Spinal cord (tissue), 10 donors: ENCODE measurements around the gene RSPO4. TPM values are rescaled to one million over a fixed set of nuclear protein-coding genes. Genes with fewer than 3 reads are reported as not detected.

Experiments used
- DNase-seq, 6 donors: peaks; one replicate each; pipeline versions ENCODE4 v3.0.0 to v3.0.0-alpha.2; 2013 to 2015; ENCODE audit warnings: low spot score in 6 of 6, low read depth in 4 of 6
- H3K27ac ChIP-seq: one replicate; pipeline ENCODE4 v1.5.1; 2013; ENCODE audit warnings: low read depth, low read length, control low read depth
- H3K27me3 ChIP-seq: one replicate; pipeline ENCODE4 v1.6.1; 2013; ENCODE audit warnings: low read length; ENCODE audit not compliant: control insufficient read depth, insufficient read depth
- H3K36me3 ChIP-seq: one replicate; pipeline ENCODE4 v1.6.1; 2013; ENCODE audit warnings: low read length; ENCODE audit not compliant: control insufficient read depth, insufficient read depth
- H3K4me1 ChIP-seq: one replicate; pipeline ENCODE4 v1.6.1; 2013; ENCODE audit warnings: low read length; ENCODE audit not compliant: control insufficient read depth, insufficient read depth
- H3K4me3 ChIP-seq: one replicate; pipeline ENCODE4 v1.5.1; 2013; ENCODE audit warnings: low read depth, low read length, control low read depth
- H3K9me3 ChIP-seq: one replicate; pipeline ENCODE4 v1.6.1; 2013; ENCODE audit warnings: low read length; ENCODE audit not compliant: control insufficient read depth, insufficient read depth
- WGBS: methylation state at CpG from one replicate; pipeline ENCODE4 v1.1.5; 2013; ENCODE audit warnings: missing lambda C conversion rate; ENCODE audit not compliant: insufficient coverage; 5-methylcytosine and 5-hydroxymethylcytosine counted together
- polyA plus RNA-seq, 2 donors: library from polyadenylated mRNA; unstranded; fragments of 120-200 nt; gene quantifications; one replicate each; pipeline ENCODE4 v1.2.1, GENCODE V29; 2013; ENCODE audit not compliant: insufficient read length in 2 of 2
- total RNA-seq, 2 donors: library from RNA; depleted of rRNA in 1 of 2; stranded (reverse); fragments of 120-200 nt in 1 of 2; fragments of >200 nt in 1 of 2; gene quantifications; one replicate each; pipeline versions ENCODE4 v1.2.3 to v1.2.4, GENCODE V29; 2013 to 2014
- donor health status: healthy.

The RSPO4 gene
- total and polyA plus RNA-seq, 4 donors: 0.39 to 7.8 (median 4.2) TPM

GRCh38 chr20:976033-976432, 26.1 kb downstream of the RSPO4 start:
- no peak for DNase-seq
- WGBS: 100% methylated on average over 1 of the region's 2 CpGs
- H3K27ac ChIP-seq: no peak overlapping the region
- no peaks in the 10 kb centered on the region for H3K36me3 ChIP-seq
- H3K4me1 ChIP-seq: no peaks in the 10 kb centered on the region
- H3K27me3 ChIP-seq: no peaks in the 10 kb centered on the region
- H3K4me3 ChIP-seq: no peak overlapping the region
- H3K9me3 ChIP-seq: no peaks in the 10 kb centered on the region

DNA sequence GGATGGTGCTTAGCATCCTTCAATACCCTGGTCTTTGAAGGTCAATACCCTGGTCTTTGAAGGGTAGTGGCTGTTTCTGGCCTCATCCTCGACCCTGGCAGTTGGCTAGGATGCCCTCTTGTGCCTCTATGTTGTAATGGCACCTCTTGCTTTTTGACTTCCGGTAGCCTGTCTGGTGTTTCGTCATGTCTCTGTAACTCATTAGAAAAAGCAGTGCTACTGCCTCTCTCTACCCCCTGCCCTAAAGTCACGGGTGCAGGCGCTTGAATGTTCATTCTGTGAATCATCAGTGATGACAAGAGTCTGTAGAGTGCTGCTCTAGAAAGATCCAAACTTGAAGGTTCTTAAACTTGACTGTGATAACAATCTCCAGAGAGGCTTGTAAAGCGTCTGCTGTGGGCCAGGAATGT, 28.3 kb downstream of the RSPO4 start:
- Histone ChIP-seq H3K27ac (no peak overlapping the region), H3K9me3 (no peaks in the 10 kb centered on the region), H3K4me3 (no peak overlapping the region), H3K27me3 (no peaks in the 10 kb centered on the region), H3K4me1 (no peaks in the 10 kb centered on the region), H3K36me3 (no peaks in the 10 kb centered on the region)
- peak in 1 of 6 donors; percentile 12 for DNase-seq
- WGBS: 33% methylated on average over 1 of the region's 6 CpGs

GRCh38 chr20:972256-972655, 29.9 kb downstream of the RSPO4 start:
- Histone ChIP-seq H3K9me3 (no peaks in the 10 kb centered on the region), H3K4me1 (no peaks in the 10 kb centered on the region), H3K36me3 (no peaks in the 10 kb centered on the region), H3K27ac (no peak overlapping the region), H3K27me3 (no peaks in the 10 kb centered on the region), H3K4me3 (no peak overlapping the region)
- WGBS: 95% methylated on average over 9 of the region's 9 CpGs
- peak in 1 of 6 donors; percentile 10 for DNase-seq

- H3K27ac ChIP-seq: no peak overlapping the region
- no peaks in the 10 kb centered on the region for H3K36me3 ChIP-seq
- no CpG with 5 or more reads among the region's 2 CpGs for WGBS
- no peak for DNase-seq
- no peaks in the 10 kb centered on the region for H3K4me1 ChIP-seq
- H3K4me3 ChIP-seq: no peak overlapping the region
- no peaks in the 10 kb centered on the region for H3K9me3 ChIP-seq
- no peaks in the 10 kb centered on the region for H3K27me3 ChIP-seq
Measured at GRCh38 chr20:971346-971745, 30.8 kb downstream of the RSPO4 start.

- DNase-seq: no peak
Measured at GRCh38 chr20:969868-970267, 32.2 kb downstream of the RSPO4 start.

DNA sequence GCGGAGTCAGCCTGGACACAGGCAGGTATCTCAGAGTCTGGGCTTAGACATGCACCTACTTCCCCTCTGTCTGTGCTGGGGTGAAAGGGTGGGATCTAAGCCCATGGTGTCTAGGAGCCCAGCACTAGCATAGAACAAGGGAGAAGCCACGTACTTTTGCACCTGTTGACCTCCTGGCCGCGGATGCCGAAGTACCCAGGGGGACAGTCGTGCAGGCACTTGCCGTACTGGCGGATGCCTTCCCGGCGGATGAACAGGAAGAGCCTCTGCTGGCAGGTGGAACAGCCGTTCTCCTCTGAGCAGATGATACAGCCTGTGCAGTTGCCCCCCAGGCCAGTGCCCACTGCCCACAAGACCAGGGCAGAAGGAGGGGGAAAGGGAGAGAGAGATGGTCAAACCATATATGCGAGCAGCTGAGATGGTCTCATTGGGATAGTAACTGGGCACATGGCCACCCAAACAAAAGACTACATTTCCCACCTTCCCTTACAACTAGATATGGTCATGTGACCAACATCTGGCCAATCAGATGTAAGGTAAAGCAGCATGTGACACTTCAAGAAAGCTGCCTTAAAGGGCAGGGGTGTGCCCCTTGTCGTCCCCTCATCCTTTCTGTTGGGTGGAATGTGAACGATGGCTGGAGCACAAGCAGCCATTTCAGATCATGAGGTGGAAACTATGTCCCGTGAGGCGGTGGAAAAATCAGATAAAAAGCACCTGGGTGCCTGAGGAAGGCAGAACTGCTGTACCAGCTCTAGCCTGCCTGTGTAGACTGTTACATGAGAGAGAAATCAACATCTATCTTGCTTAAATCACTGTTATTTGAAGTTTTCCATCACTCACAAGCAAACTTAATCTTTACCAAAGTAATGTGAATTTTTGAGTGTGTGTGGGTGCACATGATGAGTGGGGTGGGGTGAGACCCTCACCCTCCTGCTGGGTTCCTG, 34.0 kb downstream of the RSPO4 start:
- Histone ChIP-seq H3K4me3 (no peak overlapping the region), H3K4me1 (no peaks in the 10 kb centered on the region), H3K27me3 (no peaks in the 10 kb centered on the region), H3K36me3 (peaks cover 3% of the 10 kb centered on the region), H3K9me3 (no peaks in the 10 kb centered on the region), H3K27ac (no peak overlapping the region)
- 92% methylated on average over 13 of the region's 16 CpGs for WGBS
- DNase-seq: peak in 2 of 6 donors; percentile 8 to 44

More at GRCh38 chr20:969868-970267, 32.2 kb downstream of the RSPO4 start:
- Histone ChIP-seq H3K27ac (no peak overlapping the region), H3K4me3 (no peak overlapping the region), H3K9me3 (no peaks in the 10 kb centered on the region), H3K27me3 (no peaks in the 10 kb centered on the region), H3K36me3 (no peaks in the 10 kb centered on the region), H3K4me1 (no peaks in the 10 kb centered on the region)
- WGBS: 82% methylated on average over 4 of the region's 4 CpGs

- DNase-seq: no peak
- WGBS: 62% methylated on average over 8 of the region's 9 CpGs
Measured at GRCh38 chr20:965956-966355, 36.2 kb downstream of the RSPO4 start.

DNA sequence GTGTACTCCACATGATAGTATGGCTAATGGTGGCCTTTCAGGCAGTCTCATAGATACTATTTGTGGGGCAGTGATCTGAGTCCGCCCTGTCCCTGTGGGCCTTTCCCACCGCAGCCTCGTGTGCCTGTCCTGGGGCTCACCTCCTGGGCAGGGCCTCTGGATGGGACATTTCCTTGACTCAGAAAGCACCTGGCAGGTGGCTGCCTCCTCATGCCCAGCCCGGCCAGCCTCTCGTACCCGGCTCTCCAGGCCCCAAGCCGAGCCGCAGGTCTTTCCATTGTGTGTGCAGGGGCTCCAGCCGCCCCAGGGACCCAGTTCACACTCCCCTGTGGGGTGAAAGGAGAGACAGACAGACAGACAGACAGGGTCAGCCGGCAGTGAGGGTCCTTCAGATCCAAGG, 38.3 kb downstream of the RSPO4 start:
- DNase-seq: no peak
- no peaks in the 10 kb centered on the region for H3K9me3 ChIP-seq
- H3K4me1 ChIP-seq: peaks cover 3% of the 10 kb centered on the region
- peaks cover 3% of the 10 kb centered on the region for H3K36me3 ChIP-seq
- 88% methylated on average over 10 of the region's 10 CpGs for WGBS
- no peak overlapping the region for H3K27ac ChIP-seq
- H3K4me3 ChIP-seq: no peak overlapping the region
- H3K27me3 ChIP-seq: no peaks in the 10 kb centered on the region

More at GRCh38 chr20:965956-966355, 36.2 kb downstream of the RSPO4 start:
- H3K36me3 ChIP-seq: peaks cover 3% of the 10 kb centered on the region
- H3K27ac ChIP-seq: no peak overlapping the region
- no peak overlapping the region for H3K4me3 ChIP-seq
- no peaks in the 10 kb centered on the region for H3K27me3 ChIP-seq
- H3K9me3 ChIP-seq: no peaks in the 10 kb centered on the region
- peaks cover 3% of the 10 kb centered on the region for H3K4me1 ChIP-seq

DNA sequence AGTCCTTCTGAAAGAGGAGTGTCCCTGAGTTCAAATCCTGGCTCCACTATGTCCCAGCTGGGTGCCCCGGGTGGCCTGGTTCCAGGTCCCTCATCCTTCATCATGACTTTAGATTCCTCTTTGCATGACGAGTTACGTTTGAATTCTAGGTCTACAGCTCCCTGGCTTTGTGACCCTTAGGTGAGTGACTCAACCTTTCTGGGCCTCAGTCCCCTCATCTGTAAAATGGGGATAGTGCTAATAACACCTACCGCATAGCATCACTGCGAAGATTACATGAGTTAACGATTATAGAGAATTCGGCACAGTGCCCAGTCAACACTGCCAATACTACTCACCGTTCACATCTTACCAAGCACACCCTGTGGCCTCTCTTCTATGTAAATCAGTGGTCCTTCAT, 39.4 kb downstream of the RSPO4 start:
- Histone ChIP-seq H3K9me3 (no peaks in the 10 kb centered on the region), H3K4me3 (no peak overlapping the region), H3K27ac (no peak overlapping the region), H3K4me1 (peaks cover 3% of the 10 kb centered on the region), H3K27me3 (no peaks in the 10 kb centered on the region), H3K36me3 (peaks cover 3% of the 10 kb centered on the region)
- 100% methylated on average over 3 of the region's 8 CpGs for WGBS
- no peak for DNase-seq

DNA sequence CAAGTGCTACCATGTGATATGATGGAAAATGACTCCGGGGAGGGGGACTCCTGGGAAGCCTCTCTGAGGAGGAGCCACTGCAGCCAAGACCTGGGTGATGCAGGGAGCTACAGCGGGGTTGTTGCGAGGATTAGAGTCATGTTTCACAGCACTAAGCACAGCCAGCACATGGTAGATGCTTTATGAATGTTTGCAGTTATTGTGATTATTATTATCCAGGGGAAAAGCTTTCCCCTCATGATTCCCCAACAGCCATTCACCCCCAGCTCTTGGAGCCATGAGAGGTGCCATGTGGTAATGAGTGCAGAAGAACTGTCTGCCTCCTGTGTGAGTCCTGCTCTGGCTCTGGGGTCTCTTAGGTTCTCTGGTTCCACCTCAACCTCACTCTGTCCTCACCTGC, 39.9 kb downstream of the RSPO4 start:
- Histone ChIP-seq H3K4me3 (no peak overlapping the region), H3K36me3 (peaks cover 3% of the 10 kb centered on the region), H3K9me3 (no peaks in the 10 kb centered on the region), H3K4me1 (peaks cover 3% of the 10 kb centered on the region), H3K27me3 (no peaks in the 10 kb centered on the region), H3K27ac (no peak overlapping the region)
- DNase-seq: no peak
- 92% methylated on average over 1 of the region's 3 CpGs for WGBS
